ENCODE results near the gene DDAH2. TPM values are rescaled to one million over a fixed set of nuclear protein-coding genes. Genes with fewer than 3 reads are reported as not detected.
A peak's percentile ranks its signal among the peaks of the same experiment; 100 is the strongest.

The DDAH2 gene
- total RNA-seq, 1 donor = 96.6 TPM

- Histone ChIP-seq H3K36me3 (ENCODE audit: insufficient read depth, low read length) (peaks cover 29% of the 10 kb centered on the region), H3K27ac (ENCODE audit: low read depth, low read length) (peak within 1 kb of the TSS; percentile 37), H3K4me3 (ENCODE audit: insufficient read depth, low read length) (peak within 1 kb of the TSS; percentile 54), H3K79me2 (ENCODE audit: insufficient read depth, low read length) (no peaks in the 10 kb centered on the region), H2AFZ (ENCODE audit: low read length) (no peak within 1 kb of the TSS), H3K4me2 (ENCODE audit: insufficient read depth, low read length) (peak within 1 kb of the TSS; percentile 66), H3K4me1 (ENCODE audit: insufficient read depth, low read length) (peaks cover 12% of the 10 kb centered on the region), H3K27me3 (ENCODE audit: insufficient read depth, low read length) (no peaks in the 10 kb centered on the region), H3K9me3 (ENCODE audit: low read depth, low read length) (no peaks in the 10 kb centered on the region), H4K20me1 (ENCODE audit: insufficient read depth, low read length) (peaks cover 3% of the 10 kb centered on the region)
- peak; percentile 99 for DNase-seq (ENCODE audit: insufficient read length, low spot score, missing footprints)
- TF ChIP-seq, protein P1, sequence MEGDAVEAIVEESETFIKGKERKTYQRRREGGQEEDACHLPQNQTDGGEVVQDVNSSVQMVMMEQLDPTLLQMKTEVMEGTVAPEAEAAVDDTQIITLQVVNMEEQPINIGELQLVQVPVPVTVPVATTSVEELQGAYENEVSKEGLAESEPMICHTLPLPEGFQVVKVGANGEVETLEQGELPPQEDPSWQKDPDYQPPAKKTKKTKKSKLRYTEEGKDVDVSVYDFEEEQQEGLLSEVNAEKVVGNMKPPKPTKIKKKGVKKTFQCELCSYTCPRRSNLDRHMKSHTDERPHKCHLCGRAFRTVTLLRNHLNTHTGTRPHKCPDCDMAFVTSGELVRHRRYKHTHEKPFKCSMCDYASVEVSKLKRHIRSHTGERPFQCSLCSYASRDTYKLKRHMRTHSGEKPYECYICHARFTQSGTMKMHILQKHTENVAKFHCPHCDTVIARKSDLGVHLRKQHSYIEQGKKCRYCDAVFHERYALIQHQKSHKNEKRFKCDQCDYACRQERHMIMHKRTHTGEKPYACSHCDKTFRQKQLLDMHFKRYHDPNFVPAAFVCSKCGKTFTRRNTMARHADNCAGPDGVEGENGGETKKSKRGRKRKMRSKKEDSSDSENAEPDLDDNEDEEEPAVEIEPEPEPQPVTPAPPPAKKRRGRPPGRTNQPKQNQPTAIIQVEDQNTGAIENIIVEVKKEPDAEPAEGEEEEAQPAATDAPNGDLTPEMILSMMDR (IDR thresholded peaks at IDR 0.05; ENCODE audit: extremely low read depth, low read depth, low read length) = no peak
These were observed 48.0 kb upstream of the DDAH2 start, which contains the start of gene VWA7 for GRCh38 chr6:31776989-31777666. TSS of gene VWA7 (minus strand) at chr6:31777328. CDS start at chr6:31776779, 549 bp downstream.

DNA sequence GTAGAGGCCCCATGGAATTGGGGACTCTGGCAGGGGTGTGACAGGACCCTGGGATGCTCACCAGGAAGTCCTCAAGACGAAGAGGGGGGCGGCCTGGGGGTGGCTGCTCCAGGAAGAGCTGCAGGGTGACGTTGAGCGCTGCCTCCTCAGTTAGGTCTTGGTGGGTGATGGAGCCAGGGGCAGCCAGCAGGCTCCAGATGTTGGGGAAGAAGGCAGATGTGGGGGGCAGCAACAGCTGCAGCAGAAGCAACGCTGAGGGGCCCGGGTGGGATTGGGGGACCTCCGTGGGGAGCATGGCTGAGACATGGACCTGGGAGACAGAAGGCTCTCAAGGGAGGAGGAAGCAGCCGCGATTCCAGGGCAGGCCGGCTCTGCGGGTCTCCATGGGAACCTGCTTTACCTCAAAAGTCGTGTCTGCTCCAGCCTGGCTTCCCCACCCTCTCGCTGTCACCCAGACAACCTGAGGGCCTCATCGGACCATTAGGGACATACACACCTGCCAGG, 47.4 kb upstream of the DDAH2 start:
- H3K4me1 ChIP-seq (ENCODE audit: insufficient read depth, low read length) = peaks cover 12% of the 10 kb centered on the region
- peak overlapping the region; percentile 66 for H3K4me2 ChIP-seq (ENCODE audit: insufficient read depth, low read length)
- peak; percentile 65 for DNase-seq (ENCODE audit: insufficient read length, low spot score, missing footprints)
- no peaks in the 10 kb centered on the region for H4K20me1 ChIP-seq (ENCODE audit: insufficient read depth, low read length)
- no peak overlapping the region for H3K27ac ChIP-seq (ENCODE audit: low read depth, low read length)
- no peaks in the 10 kb centered on the region for H3K79me2 ChIP-seq (ENCODE audit: insufficient read depth, low read length)
- H3K9me3 ChIP-seq (ENCODE audit: low read depth, low read length) = no peaks in the 10 kb centered on the region
- no peak overlapping the region for H2AFZ ChIP-seq (ENCODE audit: low read length)
- no peaks in the 10 kb centered on the region for H3K27me3 ChIP-seq (ENCODE audit: insufficient read depth, low read length)
- TF ChIP-seq, protein P1 (IDR thresholded peaks at IDR 0.05; ENCODE audit: extremely low read depth, low read depth, low read length) = no peak
- H3K4me3 ChIP-seq (ENCODE audit: insufficient read depth, low read length) = peak overlapping the region; percentile 54
- H3K36me3 ChIP-seq (ENCODE audit: insufficient read depth, low read length) = peaks cover 23% of the 10 kb centered on the region

DNA sequence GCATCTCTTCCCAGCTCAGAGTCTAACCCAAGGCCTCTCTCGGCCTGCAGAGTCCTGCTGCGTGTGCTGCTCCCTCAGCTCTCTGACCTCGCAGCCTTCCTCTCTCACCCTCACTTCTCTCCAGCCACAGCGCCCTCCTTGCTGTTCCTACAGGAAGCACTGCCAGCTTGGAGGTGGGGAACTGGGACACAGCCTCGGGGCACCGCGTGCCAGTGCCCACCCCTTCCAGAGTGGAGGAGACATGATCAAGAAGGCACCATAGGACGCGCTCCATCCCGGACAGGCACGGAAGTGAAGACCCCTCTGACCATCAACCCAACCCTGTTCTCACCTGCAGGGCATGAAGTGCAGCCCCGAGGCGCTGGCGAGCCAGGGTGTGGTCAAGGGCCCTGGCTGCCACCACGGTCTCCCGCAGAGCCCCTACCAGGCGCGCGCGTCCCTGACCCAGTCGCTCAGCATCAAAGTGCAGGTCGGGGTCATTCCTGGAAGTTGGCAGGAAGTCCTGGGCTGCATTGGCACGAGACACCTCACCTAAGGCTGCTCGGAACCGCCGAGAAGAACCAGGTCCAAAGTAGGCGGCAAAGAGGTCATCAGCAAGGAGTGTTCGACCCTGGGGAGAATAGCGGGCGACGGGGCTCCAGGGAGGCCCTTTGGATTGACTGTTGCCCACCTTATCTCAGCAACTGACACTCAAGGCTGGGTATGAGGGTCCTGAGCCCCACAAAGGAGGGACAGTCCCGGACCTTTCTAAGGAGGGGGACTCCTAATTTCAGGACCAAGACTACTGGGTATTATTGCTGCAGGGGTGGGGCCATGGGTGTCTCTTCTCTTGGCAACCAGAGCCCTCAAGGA, 46.8 kb upstream of the DDAH2 start:
- peak; percentile 64 for DNase-seq (ENCODE audit: insufficient read length, low spot score, missing footprints)
- Histone ChIP-seq H3K4me1 (ENCODE audit: insufficient read depth, low read length) (peaks cover 12% of the 10 kb centered on the region), H3K36me3 (ENCODE audit: insufficient read depth, low read length) (peaks cover 17% of the 10 kb centered on the region), H3K27ac (ENCODE audit: low read depth, low read length) (no peak overlapping the region), H3K79me2 (ENCODE audit: insufficient read depth, low read length) (no peaks in the 10 kb centered on the region), H4K20me1 (ENCODE audit: insufficient read depth, low read length) (no peaks in the 10 kb centered on the region), H3K4me2 (ENCODE audit: insufficient read depth, low read length) (no peak overlapping the region), H2AFZ (ENCODE audit: low read length) (no peak overlapping the region), H3K9me3 (ENCODE audit: low read depth, low read length) (no peaks in the 10 kb centered on the region), H3K4me3 (ENCODE audit: insufficient read depth, low read length) (no peak overlapping the region), H3K27me3 (ENCODE audit: insufficient read depth, low read length) (no peaks in the 10 kb centered on the region)
- TF ChIP-seq, protein P1 (IDR thresholded peaks at IDR 0.05; ENCODE audit: extremely low read depth, low read depth, low read length) = no peak

GRCh38 chr6:31775184-31775583, 46.1 kb upstream of the DDAH2 start:
- Histone ChIP-seq H3K4me3 (ENCODE audit: insufficient read depth, low read length) (no peak overlapping the region), H3K36me3 (ENCODE audit: insufficient read depth, low read length) (peaks cover 14% of the 10 kb centered on the region), H3K79me2 (ENCODE audit: insufficient read depth, low read length) (no peaks in the 10 kb centered on the region), H4K20me1 (ENCODE audit: insufficient read depth, low read length) (no peaks in the 10 kb centered on the region), H3K9me3 (ENCODE audit: low read depth, low read length) (no peaks in the 10 kb centered on the region), H2AFZ (ENCODE audit: low read length) (no peak overlapping the region), H3K27me3 (ENCODE audit: insufficient read depth, low read length) (no peaks in the 10 kb centered on the region), H3K27ac (ENCODE audit: low read depth, low read length) (no peak overlapping the region), H3K4me1 (ENCODE audit: insufficient read depth, low read length) (peaks cover 12% of the 10 kb centered on the region), H3K4me2 (ENCODE audit: insufficient read depth, low read length) (no peak overlapping the region)
- TF ChIP-seq, protein P1 (IDR thresholded peaks at IDR 0.05; ENCODE audit: extremely low read depth, low read depth, low read length) = no peak
- DNase-seq (ENCODE audit: insufficient read length, low spot score, missing footprints) = peak; percentile 74

Data from osteoblast (primary cell).